Measurements from ENCODE around the gene TLR2.

Gene TLR2

GRCh38 chr4:153735906-153736461 lies 51.9 kb downstream of the TLR2 start:
- DNase-seq, result no peak

GRCh38 chr4:153741541-153741940 lies 57.5 kb downstream of the TLR2 start:
- no peak for DNase-seq

- no peak for DNase-seq
Observed at GRCh38 chr4:153745651-153746050, 61.6 kb downstream of the TLR2 start.

GRCh38 chr4:153747406-153747955 lies 63.4 kb downstream of the TLR2 start:
- no peak for DNase-seq

- DNase-seq, result no peak
Observed at GRCh38 chr4:153748378-153748777, 64.3 kb downstream of the TLR2 start.

GRCh38 chr4:153750197-153750817 lies 66.2 kb downstream of the TLR2 start:
- DNase-seq, result peak; percentile 79

GRCh38 chr4:153755186-153755585 lies 71.1 kb downstream of the TLR2 start:
- DNase-seq, result no peak
